HEK293 (cell line): ENCODE results near the gene ALDH3A1.
A peak's percentile ranks its signal among the peaks of the same experiment; 100 is the strongest.

ENCODE experiments used
- CTCF ChIA-PET: fragments of 350-600 bp; formaldehyde crosslinking; extraction: SDS; loops from one replicate; lab custom pipeline; 2021; ENCODE audit warnings: antibody characterized with exemption; lab: Yijun Ruan, JAX
- POLR2A ChIA-PET: fragments of 300-600 bp; formaldehyde crosslinking; extraction: SDS; loops from one replicate; lab custom pipeline; 2020; ENCODE audit warnings: antibody characterized with exemption, inconsistent platforms; lab: Yijun Ruan, JAX
- H3K27ac ChIP-seq: fragments of 200-500 bp; sonication (Bioruptor generic); 2 replicates; pipeline ENCODE4 v1.5.1; 2014; ENCODE audit warnings: low read depth, low read length, control low read depth, inconsistent platforms; ENCODE audit errors: extremely low read depth
- H3K36me3 ChIP-seq, 2 experiments: fragments of 200-500 bp in 1 of 2; sonication (Bioruptor generic) in 1 of 2; 1 replicate in 1 of 2; 2 replicates in 1 of 2; pipeline ENCODE4 v1.5.1; 2014 to 2017; ENCODE audit warnings: inconsistent platforms in 2 of 2, low read length in 2 of 2; ENCODE audit not compliant: control insufficient read depth in 2 of 2, insufficient read depth in 1 of 2
- H3K4me1 ChIP-seq: fragments of 200-500 bp; sonication (Bioruptor generic); 2 replicates; pipeline ENCODE4 v1.5.1; 2014; ENCODE audit warnings: mild to moderate bottlenecking, low read length, inconsistent platforms; ENCODE audit not compliant: control insufficient read depth, insufficient read depth
- H3K4me3 ChIP-seq: 2 replicates; pipeline ENCODE4 v1.5.1; 2011; ENCODE audit warnings: low read depth, mild to moderate bottlenecking, control low read depth, low read length, moderate library complexity
- H3K9me3 ChIP-seq: fragments of 200-500 bp; sonication (Bioruptor generic); 2 replicates; pipeline ENCODE4 v1.5.1; 2014; ENCODE audit warnings: low read depth, low read length, inconsistent platforms; ENCODE audit not compliant: control insufficient read depth, insufficient read depth
- AEBP2 ChIP-seq: fragments of 450-650 bp; formaldehyde crosslinking; IDR thresholded peaks from 2 replicates; pipeline ENCODE4 v1.5.1; 2016; ENCODE audit warnings: missing biosample characterization, missing genetic modification characterization, borderline replicate concordance
- BCL11A ChIP-seq: fragments of 450-650 bp; formaldehyde crosslinking; IDR thresholded peaks from 2 replicates; pipeline ENCODE4 v1.5.1; 2016; ENCODE audit warnings: low read depth, missing biosample characterization, missing genetic modification characterization
- ELK4 ChIP-seq: IDR thresholded peaks from 2 replicates; pipeline ENCODE4 v1.6.1; 2011; ENCODE audit warnings: mild to moderate bottlenecking, low read depth, low read length, borderline replicate concordance
- GLI2 ChIP-seq: fragments of 450-650 bp; formaldehyde crosslinking; IDR thresholded peaks from 2 replicates; pipeline ENCODE4; 2017; ENCODE audit warnings: missing biosample characterization, missing genetic modification characterization, low read depth, borderline replicate concordance
- GLIS1 ChIP-seq: fragments of 450-650 bp; formaldehyde crosslinking; IDR thresholded peaks from 2 replicates; pipeline ENCODE4 v1.5.1; 2016; ENCODE audit warnings: missing biosample characterization, missing genetic modification characterization
- KLF1 ChIP-seq: fragments of 450-650 bp; formaldehyde crosslinking; IDR thresholded peaks from 2 replicates; pipeline ENCODE4 v1.5.1; 2016; ENCODE audit warnings: missing biosample characterization, missing genetic modification characterization
- KLF16 ChIP-seq: fragments of 450-650 bp; formaldehyde crosslinking; IDR thresholded peaks from 2 replicates; pipeline ENCODE4 v1.5.1; 2017; ENCODE audit warnings: missing biosample characterization, missing genetic modification characterization
- PATZ1 ChIP-seq: fragments of 450-650 bp; formaldehyde crosslinking; IDR thresholded peaks from 2 replicates; pipeline ENCODE4 v1.5.1; 2016; ENCODE audit warnings: missing biosample characterization, missing genetic modification characterization
- SALL2 ChIP-seq: fragments of 450-650 bp; formaldehyde crosslinking; IDR thresholded peaks from 2 replicates; pipeline ENCODE4 v1.5.0; 2017; ENCODE audit warnings: missing biosample characterization, mild to moderate bottlenecking, missing genetic modification characterization, borderline replicate concordance
- SP2 ChIP-seq: fragments of 450-650 bp; formaldehyde crosslinking; IDR thresholded peaks from 2 replicates; pipeline ENCODE4 v1.5.1; 2016; ENCODE audit warnings: missing biosample characterization, missing genetic modification characterization
- TCF7L2 ChIP-seq: IDR thresholded peaks from 2 replicates; pipeline ENCODE4 v1.6.1; 2011; ENCODE audit warnings: low read depth, mild to moderate bottlenecking, inconsistent platforms, low read length, moderate library complexity, borderline replicate concordance
- ZBTB6 ChIP-seq: fragments of 450-650 bp; formaldehyde crosslinking; IDR thresholded peaks from 2 replicates; pipeline ENCODE4 v1.5.1; 2017; ENCODE audit warnings: missing biosample characterization, missing genetic modification characterization
- ZBTB7A ChIP-seq: fragments of 450-650 bp; formaldehyde crosslinking; IDR thresholded peaks from 2 replicates; pipeline ENCODE4 v1.5.1; 2016; ENCODE audit warnings: low read depth, missing biosample characterization, missing genetic modification characterization
- ZIC2 ChIP-seq: fragments of 450-650 bp; formaldehyde crosslinking; IDR thresholded peaks from 2 replicates; pipeline ENCODE4 v1.5.1; 2016; ENCODE audit warnings: missing biosample characterization, missing genetic modification characterization
- ZNF114 ChIP-seq: fragments of 450-650 bp; formaldehyde crosslinking; IDR thresholded peaks from 2 replicates; pipeline ENCODE4 v1.5.0; 2017; ENCODE audit warnings: missing biosample characterization, missing genetic modification characterization
- ZNF132 ChIP-seq: fragments of 450-650 bp; formaldehyde crosslinking; IDR thresholded peaks from 2 replicates; pipeline ENCODE4 v1.5.1; 2017; ENCODE audit warnings: missing biosample characterization, missing genetic modification characterization, borderline replicate concordance
- ZNF148 ChIP-seq: fragments of 450-650 bp; formaldehyde crosslinking; IDR thresholded peaks from 2 replicates; pipeline ENCODE4 v1.5.0; 2017; ENCODE audit warnings: missing biosample characterization, missing genetic modification characterization, borderline replicate concordance
- ZNF169 ChIP-seq: fragments of 450-650 bp; formaldehyde crosslinking; IDR thresholded peaks from 2 replicates; pipeline ENCODE4 v1.5.1; 2016; ENCODE audit warnings: missing biosample characterization, missing genetic modification characterization
- ZNF184 ChIP-seq: fragments of 450-650 bp; IDR thresholded peaks from 2 replicates; pipeline ENCODE4 v1.5.1; 2018; ENCODE audit warnings: missing biosample characterization, mild to moderate bottlenecking, missing genetic modification characterization
- ZNF2 ChIP-seq: fragments of 450-650 bp; formaldehyde crosslinking; IDR thresholded peaks from 2 replicates; pipeline ENCODE4 v1.5.1; 2016; ENCODE audit warnings: missing biosample characterization, missing genetic modification characterization
- ZNF202 ChIP-seq: fragments of 450-650 bp; formaldehyde crosslinking; IDR thresholded peaks from 2 replicates; pipeline ENCODE4 v1.5.1; 2016; ENCODE audit warnings: missing biosample characterization, missing genetic modification characterization, borderline replicate concordance
- ZNF280D ChIP-seq: fragments of 450-650 bp; formaldehyde crosslinking; IDR thresholded peaks from 2 replicates; pipeline ENCODE4 v1.5.1; 2016; ENCODE audit warnings: missing biosample characterization, missing genetic modification characterization
- ZNF341 ChIP-seq: fragments of 450-650 bp; formaldehyde crosslinking; IDR thresholded peaks from 2 replicates; pipeline ENCODE4; 2016; ENCODE audit warnings: low read depth, missing biosample characterization, missing genetic modification characterization
- ZNF366 ChIP-seq: fragments of 450-650 bp; formaldehyde crosslinking; conservative IDR thresholded peaks from 2 replicates; pipeline ENCODE4 v1.5.1; 2016; ENCODE audit warnings: missing biosample characterization, missing genetic modification characterization
- ZNF626 ChIP-seq: fragments of 450-650 bp; sonication (Bioruptor Pico); formaldehyde crosslinking; IDR thresholded peaks from 2 replicates; pipeline ENCODE4 v1.5.1; 2018; ENCODE audit warnings: missing biosample characterization, missing genetic modification characterization, inconsistent platforms
- ZNF776 ChIP-seq: fragments of 450-650 bp; formaldehyde crosslinking; IDR thresholded peaks from 2 replicates; pipeline ENCODE4 v1.5.0; 2017; ENCODE audit warnings: missing biosample characterization, missing genetic modification characterization, borderline replicate concordance
- ZNF785 ChIP-seq: fragments of 450-650 bp; formaldehyde crosslinking; IDR thresholded peaks from 2 replicates; pipeline ENCODE4 v1.5.1; 2016; ENCODE audit warnings: missing biosample characterization, missing genetic modification characterization

ALDH3A1 gene

GRCh38 chr17:19720631-19721426, 27.3 kb downstream of the ALDH3A1 start (continued):
- TF ChIP-seq PATZ1 (tag by site-specific recombination), result 0 out of 2 replicates have a peak, but pooled peaks have one; percentile 30
- TF ChIP-seq ZNF202 (tag by site-specific recombination), result no peak
- TF ChIP-seq ZNF366 (tag by site-specific recombination), result no peak
- no peak for TF ChIP-seq AEBP2
- TF ChIP-seq BCL11A, result no peak
- no peak for TF ChIP-seq ZNF148 (tag by site-specific recombination)
- no peak for TF ChIP-seq ZNF341 (tag by site-specific recombination)
- TF ChIP-seq ELK4, result no peak
- peak; percentile 60 for TF ChIP-seq GLIS1 (tag by site-specific recombination)
- TF ChIP-seq TCF7L2, result no peak
- peak; percentile 45 for TF ChIP-seq KLF1 (tag by site-specific recombination)
- TF ChIP-seq SP2, result no peak
- no peak for TF ChIP-seq ZNF626 (tag by site-specific recombination)
- TF ChIP-seq ZIC2, result peak; percentile 84
- TF ChIP-seq ZNF169 (tag by site-specific recombination), result no peak
- no peak for TF ChIP-seq KLF16 (tag by site-specific recombination)
- TF ChIP-seq ZNF132, result no peak

GRCh38 chr17:19720210-19720475, 28.0 kb downstream of the ALDH3A1 start:
- no peaks in the 10 kb centered on the region for H3K9me3 ChIP-seq
- CTCF ChIA-PET, result interaction anchor here (0.7 to 2.0 kb wide), 4 partner anchors 8 to 207 kb away, joined by 3 to 9 read pairs (median 4); no protein-coding TSS in a partner anchor
- no peaks in the 10 kb centered on the region for H3K4me1 ChIP-seq
- H3K27ac ChIP-seq, result no peak overlapping the region
- H3K4me3 ChIP-seq, result no peak overlapping the region
- H3K36me3 ChIP-seq, result no peaks in the 10 kb centered on the region
- POLR2A ChIA-PET, result no interaction called here
- TF ChIP-seq ZNF184 (tag by site-specific recombination) (no peak), GLI2 (tag by site-specific recombination) (no peak), ZNF785 (tag by site-specific recombination) (no peak), ZBTB6 (tag by site-specific recombination) (no peak), ZBTB7A (tag by site-specific recombination) (no peak), ZNF776 (tag by site-specific recombination) (no peak), ZNF2 (tag by site-specific recombination) (no peak), ZNF280D (tag by site-specific recombination) (no peak), ZNF114 (tag by site-specific recombination) (no peak), SALL2 (tag by site-specific recombination) (no peak)
